HG03460 (cell line): ENCODE data around the gene FAM124A.

Experiments
- ATAC-seq: cut with Tn5 transposase; IDR thresholded peaks from one replicate; pipeline ENCODE4 v1.9.1; 2021; ENCODE audit not compliant: unreplicated experiment

Gene FAM124A

GRCh38 chr13:51222037-51222685, at the start of gene FAM124A:
TSS of gene FAM124A (plus strand) at chr13:51222398. CDS start at chr13:51222502, 104 bp downstream.
- peak; percentile 66 for ATAC-seq

DNA sequence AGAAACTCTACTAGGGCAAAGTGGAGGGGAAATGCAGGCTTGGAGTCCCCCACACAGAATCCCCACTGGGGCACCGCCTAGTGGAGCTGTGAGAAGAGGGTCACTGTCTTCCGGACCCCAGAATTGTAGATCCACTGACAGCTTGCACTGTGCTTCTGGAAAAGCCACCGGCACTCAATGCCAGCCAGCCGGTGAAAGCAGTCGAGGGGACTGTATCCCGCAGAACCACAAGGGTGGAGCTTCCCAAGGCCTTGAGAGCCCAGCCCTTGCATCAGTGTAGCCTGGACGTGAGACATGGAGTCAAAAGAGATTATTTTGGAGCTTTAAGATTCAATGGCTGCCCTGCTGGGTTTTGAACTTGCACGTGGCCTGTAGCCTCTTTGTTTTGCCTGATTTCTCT, 47.2 kb upstream of the FAM124A start:
- ATAC-seq: no peak

DNA sequence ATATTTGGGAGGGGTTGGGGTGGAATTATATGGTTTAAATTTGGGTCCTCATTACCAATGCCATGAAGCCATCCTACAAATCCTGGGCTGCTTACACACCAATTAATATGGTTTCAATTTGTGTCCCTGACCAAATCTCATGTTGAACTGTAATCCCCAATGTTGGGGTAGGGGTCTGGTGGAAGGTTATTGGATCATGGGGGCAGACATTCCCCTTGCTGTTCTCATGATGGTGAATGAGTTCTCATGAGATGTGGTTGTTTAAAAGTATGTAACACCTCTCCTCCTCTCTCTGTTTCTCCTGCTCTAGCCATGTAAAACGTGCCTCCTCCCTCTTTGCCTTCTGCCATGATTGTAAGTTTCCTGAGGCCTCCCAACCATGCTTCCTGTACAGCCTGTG, 46.6 kb upstream of the FAM124A start:
- no peak for ATAC-seq

- no peak for ATAC-seq
These were observed 45.0 kb upstream of the FAM124A start for GRCh38 chr13:51177188-51177587.

DNA sequence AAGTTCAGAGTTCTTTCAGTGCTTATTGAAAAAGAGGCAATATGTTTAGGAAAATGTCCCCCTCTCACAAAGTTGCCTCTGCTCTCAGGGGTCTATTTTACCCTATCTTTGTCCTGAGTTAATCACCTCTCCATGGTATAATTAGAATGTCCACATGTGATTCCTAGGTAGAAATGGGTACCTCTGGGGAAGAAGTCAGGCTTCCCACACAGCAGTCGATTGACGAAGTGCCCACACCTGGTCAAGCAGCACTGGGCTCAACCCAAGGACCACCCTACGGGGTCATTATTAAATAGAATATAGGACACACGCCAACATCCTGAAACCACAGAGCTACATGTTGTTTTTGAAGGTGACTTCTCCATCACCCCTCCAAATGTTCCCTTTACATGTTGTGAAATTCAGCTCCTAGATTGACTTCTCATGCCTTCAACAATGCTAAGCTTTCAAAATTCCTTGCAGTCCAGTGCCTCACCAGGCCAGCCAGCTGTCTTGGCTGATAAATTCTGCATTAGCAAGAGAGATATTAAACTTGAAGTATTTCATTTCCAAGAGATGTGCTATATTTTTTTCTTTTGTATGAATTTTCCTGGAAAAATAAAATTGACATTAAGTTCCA, 43.6 kb upstream of the FAM124A start:
- ATAC-seq: no peak

GRCh38 chr13:51179432-51179971, 42.7 kb upstream of the FAM124A start:
- no peak for ATAC-seq

DNA sequence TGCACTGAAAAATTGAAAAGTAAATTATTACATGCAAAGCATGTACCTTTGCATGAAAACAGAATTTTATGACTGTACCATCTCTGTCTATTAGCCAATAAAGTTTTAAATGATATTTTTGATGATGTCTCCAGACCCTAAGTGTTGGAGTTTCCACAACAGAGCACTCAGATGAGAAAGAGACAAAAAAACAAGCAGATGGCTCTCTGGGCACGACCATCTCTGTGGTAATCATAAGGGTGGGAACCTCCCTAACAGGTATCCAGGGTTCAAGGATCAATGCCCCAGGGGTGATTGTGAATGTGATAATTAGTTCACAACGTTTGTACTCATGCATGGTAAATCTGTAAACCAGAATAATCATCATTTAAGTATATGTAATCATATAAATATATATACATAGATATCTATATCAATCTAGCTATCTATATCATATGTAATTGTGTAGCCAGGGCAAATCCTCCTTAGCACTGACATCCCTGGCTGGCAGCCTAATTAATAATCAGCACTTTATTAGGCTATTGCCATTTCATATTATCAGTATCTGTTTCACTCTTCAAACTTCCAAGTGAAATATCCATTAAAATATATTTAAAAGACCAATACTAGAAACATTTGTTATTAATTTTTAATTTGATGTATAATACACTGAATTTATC, 41.2 kb upstream of the FAM124A start:
- ATAC-seq: no peak

DNA sequence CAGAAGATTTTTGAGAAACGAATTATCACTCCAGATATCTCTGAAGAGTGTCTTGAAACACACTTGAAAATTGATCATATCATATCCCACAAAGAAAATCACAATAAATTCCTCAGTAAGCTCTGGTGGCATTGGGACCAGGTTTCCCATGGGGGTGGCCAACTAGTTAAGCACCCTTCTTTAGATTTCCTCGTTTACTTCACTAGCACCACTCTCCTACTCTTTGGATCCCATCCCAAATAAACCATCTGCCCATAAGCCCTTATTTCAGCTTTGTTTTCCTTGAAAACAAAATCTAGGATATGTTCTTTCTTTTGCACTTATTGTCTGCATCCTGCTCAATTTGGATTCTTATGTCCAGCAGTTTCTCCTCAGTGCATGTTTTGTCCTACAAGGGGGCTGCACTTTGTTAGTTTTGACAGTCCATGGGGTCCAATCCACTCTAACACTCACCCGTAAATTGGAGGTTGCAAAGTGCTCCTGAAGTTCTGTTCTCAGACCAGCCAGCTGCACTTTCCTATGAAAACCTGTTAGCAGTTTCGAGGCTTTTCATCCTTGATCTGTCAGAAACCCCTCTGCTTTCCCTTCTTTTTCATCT, 40.3 kb upstream of the FAM124A start:
- no peak for ATAC-seq

GRCh38 chr13:51191743-51192142, 30.5 kb upstream of the FAM124A start:
- ATAC-seq: no peak

DNA sequence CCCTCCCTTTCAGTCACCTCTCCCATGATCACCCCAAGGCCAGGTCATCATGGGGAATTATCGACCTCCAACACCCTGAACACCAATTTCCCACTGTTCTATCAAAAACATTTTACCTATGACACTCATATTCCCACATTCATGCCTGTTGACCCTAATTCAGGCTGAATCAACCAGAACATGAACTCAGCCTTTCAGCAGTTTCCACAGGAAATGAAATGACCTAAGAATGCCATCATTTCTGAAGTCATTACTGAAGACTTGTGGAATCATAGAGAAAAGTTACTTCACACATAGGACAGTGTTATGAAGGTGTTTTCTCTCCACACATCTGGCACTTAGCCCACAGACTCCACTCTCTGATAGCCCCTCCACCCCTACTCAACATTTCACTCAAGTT, 29.9 kb upstream of the FAM124A start:
- no peak for ATAC-seq

GRCh38 chr13:51193387-51193786, 28.8 kb upstream of the FAM124A start:
- no peak for ATAC-seq

GRCh38 chr13:51194942-51195341, 27.3 kb upstream of the FAM124A start:
- no peak for ATAC-seq

- ATAC-seq: no peak
These were observed 20.3 kb upstream of the FAM124A start for GRCh38 chr13:51201886-51202285.

- ATAC-seq: no peak
These were observed 19.6 kb upstream of the FAM124A start for GRCh38 chr13:51202477-51203046.

GRCh38 chr13:51206584-51206983, 15.6 kb upstream of the FAM124A start:
- ATAC-seq: no peak

DNA sequence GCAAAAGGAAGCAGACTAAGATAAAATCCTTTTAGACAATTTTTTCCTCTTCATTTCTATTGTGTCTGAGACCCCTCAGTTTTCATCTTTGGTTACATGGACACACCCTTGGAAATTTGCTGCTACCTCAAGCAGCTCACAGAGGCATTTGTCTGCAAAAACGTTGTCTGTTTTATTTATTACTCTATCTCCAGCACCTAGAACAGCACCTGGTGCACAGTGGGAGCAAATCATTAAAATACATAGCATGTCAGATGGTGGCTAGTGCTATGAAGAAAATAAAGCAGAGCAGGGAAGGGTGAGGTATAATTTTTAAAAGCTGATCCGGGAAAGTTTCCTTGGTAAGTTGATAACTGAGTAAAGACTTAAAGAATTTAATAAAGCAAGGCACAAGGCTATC, 14.3 kb upstream of the FAM124A start:
- ATAC-seq: no peak

DNA sequence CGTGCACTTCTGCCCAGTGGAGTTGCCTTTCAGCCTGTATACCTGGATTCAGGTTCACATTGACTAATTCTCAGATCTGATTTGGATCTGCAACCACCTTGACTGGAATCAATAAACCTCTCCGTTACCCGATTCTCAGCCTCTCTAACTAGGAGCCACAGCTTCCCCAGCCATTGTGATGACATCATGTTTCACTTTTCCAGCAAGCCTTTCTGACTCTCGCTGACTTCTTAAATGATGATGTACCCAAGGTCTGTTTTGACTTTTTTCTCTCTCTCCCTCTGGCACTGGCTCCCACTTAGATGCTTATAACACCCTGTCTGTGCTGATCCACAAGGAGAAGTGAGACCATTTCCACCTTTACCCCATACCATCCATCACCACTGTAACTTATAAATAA, 13.5 kb upstream of the FAM124A start:
- ATAC-seq: no peak

DNA sequence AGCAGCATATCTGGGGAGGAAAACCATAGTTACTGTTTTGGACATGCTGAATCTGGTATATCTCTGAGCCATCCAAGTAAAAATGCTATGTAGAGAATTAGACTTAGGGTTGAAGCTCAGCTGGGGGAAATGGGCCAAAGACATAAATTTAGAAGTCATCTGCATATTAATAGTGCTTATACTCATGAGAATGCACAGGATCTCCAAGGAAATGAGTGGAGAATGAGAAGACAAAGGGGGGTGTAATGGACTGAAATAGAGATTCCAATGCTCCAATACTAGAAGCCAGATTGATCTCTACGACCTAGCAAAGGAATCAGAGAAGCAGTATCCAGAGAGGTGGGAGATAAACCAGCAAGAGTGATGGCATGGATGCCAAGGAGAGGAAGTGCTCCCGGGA, 10.3 kb upstream of the FAM124A start:
- ATAC-seq: no peak

GRCh38 chr13:51212758-51213157, 9.4 kb upstream of the FAM124A start:
- ATAC-seq: no peak

DNA sequence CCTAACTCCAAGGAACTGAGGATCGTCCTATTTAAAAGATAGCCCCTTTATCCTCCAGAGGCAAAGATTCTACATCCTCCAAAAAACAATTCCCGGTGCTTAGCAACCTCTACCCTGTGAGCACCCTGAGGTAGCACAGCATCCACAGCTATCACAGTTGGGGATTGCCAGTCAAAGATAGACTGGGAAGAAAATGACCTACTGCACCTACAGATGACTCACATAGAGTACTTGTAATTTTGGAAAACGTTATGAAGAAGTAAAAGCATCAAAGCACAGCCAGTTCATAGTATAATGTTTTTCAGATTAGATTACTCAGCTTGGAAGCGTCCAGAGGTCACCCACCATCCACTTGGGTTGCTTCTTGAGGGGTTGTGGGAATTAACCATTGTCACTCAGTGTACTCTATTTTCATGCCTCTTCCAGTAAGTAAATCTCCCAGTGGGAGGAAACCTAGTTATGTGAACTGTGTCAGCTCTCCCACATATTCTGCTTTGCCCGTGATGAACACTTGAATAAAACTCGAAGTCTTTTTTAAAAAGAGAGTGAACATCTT, 8.9 kb upstream of the FAM124A start:
- ATAC-seq: no peak

DNA sequence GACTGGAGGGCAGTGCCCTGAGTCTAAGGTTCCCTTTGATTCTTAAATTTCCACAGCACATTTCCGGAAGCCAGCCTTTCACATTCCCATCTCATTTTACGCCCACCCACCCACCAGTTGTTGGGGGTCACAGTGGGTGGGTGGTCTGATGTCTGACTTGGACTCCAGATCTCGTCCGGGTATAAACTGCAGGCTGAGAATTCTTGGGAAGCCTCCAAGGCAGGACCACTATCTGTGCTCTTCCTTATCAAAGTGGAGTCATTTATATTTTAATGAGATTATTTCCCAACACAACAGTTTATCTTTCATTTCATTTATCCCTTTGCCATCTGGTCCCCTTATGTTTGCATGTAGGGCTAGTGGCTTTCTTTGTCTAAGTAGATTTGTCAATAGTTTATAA, 3.6 kb upstream of the FAM124A start:
- ATAC-seq: no peak
